H1 (cell line): ENCODE data around the gene DCTN3. TPM values are rescaled to one million over a fixed set of nuclear protein-coding genes. Genes with fewer than 3 reads are reported as not detected.

ENCODE experiments used
- CTCF ChIA-PET: fragments of 300-600 bp; sonication (Branson Sonifier 250); formaldehyde crosslinking; loops from one replicate; lab custom pipeline; 2021; ENCODE audit not compliant: partially characterized antibody; lab: Charles Lee
- POLR2A ChIA-PET: fragments of 300-600 bp; sonication (Branson Sonifier 250); formaldehyde crosslinking; loops from one replicate; lab custom pipeline; 2021; ENCODE audit warnings: inconsistent platforms; ENCODE audit not compliant: partially characterized antibody; lab: Charles Lee
- DNase-seq, 2 experiments: peaks; one replicate each; pipeline versions ENCODE4 v3.0.0 to v3.0.0-alpha.2; 2010 to 2022; ENCODE audit warnings: low spot score in 2 of 2, low read depth in 1 of 2, mixed read lengths in 1 of 2
- FAIRE-seq: peaks from 2 replicates; lab custom pipeline; 2011; peaks lifted over from hg19 to GRCh38; lab: Jason Lieb, UNC
- H2AFZ ChIP-seq: 2 replicates; pipeline ENCODE4 v1.8.1; 2012; ENCODE audit warnings: low read length, inconsistent platforms
- H2AK5ac ChIP-seq: 2 replicates; pipeline ENCODE4 v1.6.1; 2013; ENCODE audit warnings: low read depth, low read length
- H2BK120ac ChIP-seq: replicated peaks from 2 replicates; pipeline ENCODE3; 2013; ENCODE audit warnings: low read depth, low read length, inconsistent platforms
- H2BK12ac ChIP-seq: 2 replicates; pipeline ENCODE4 v1.6.1; 2013; ENCODE audit warnings: low read depth, low read length
- H2BK15ac ChIP-seq: 2 replicates; pipeline ENCODE4 v1.6.1; 2013; ENCODE audit warnings: low read length
- H2BK20ac ChIP-seq: 2 replicates; pipeline ENCODE4 v1.6.1; 2013; ENCODE audit warnings: low read length
- H2BK5ac ChIP-seq: 2 replicates; pipeline ENCODE4 v1.6.1; 2013; ENCODE audit warnings: low read depth, low read length
- H3K14ac ChIP-seq: 2 replicates; pipeline ENCODE4 v1.6.1; 2013; ENCODE audit warnings: inconsistent platforms; ENCODE audit not compliant: insufficient read length
- H3K18ac ChIP-seq: 2 replicates; pipeline ENCODE4 v1.6.1; 2013; ENCODE audit warnings: low read length; ENCODE audit errors: extremely low read depth
- H3K23ac ChIP-seq: 2 replicates; pipeline ENCODE4 v1.6.1; 2013; ENCODE audit warnings: inconsistent platforms; ENCODE audit not compliant: insufficient read length
- H3K23me2 ChIP-seq: 2 replicates; pipeline ENCODE4 v1.6.1; 2013; ENCODE audit warnings: low read depth, low read length
- H3K27ac ChIP-seq: 2 replicates; pipeline ENCODE4 v1.6.1; 2011; ENCODE audit warnings: low read depth, low read length, inconsistent platforms
- H3K27me3 ChIP-seq, 4 experiments: replicated peaks in 1 of 4; 1 replicate in 1 of 4; 2 replicates in 3 of 4; pipeline versions ENCODE4 v1.6.1 to v1.8.1; 2011 to 2013; ENCODE audit warnings: low read length in 3 of 4, mild to moderate bottlenecking in 3 of 4, inconsistent platforms in 2 of 4, mixed read lengths in 2 of 4, moderate library complexity in 1 of 4; ENCODE audit not compliant: control insufficient read depth in 3 of 4, insufficient read depth in 3 of 4; ENCODE audit errors: extremely low read depth in 1 of 4
- H3K36me3 ChIP-seq, 4 experiments: 2 replicates each; pipeline versions ENCODE4 v1.6.1 to v1.8.1; 2011 to 2013; ENCODE audit warnings: mild to moderate bottlenecking in 4 of 4, low read length in 3 of 4, moderate library complexity in 2 of 4, control low read depth in 1 of 4, inconsistent platforms in 1 of 4; ENCODE audit not compliant: insufficient read depth in 4 of 4, control insufficient read depth in 2 of 4
- H3K4ac ChIP-seq: replicated peaks from 2 replicates; pipeline ENCODE3; 2013; ENCODE audit warnings: low read length, low read depth, mixed read lengths, inconsistent platforms; ENCODE audit not compliant: insufficient read length
- H3K4me1 ChIP-seq, 4 experiments: replicated peaks in 1 of 4; 1 replicate in 1 of 4; 2 replicates in 3 of 4; pipeline versions ENCODE4 v1.6.1 to v1.8.1; 2011 to 2013; ENCODE audit warnings: low read length in 3 of 4, inconsistent platforms in 2 of 4, mixed read lengths in 1 of 4; ENCODE audit not compliant: insufficient read depth in 4 of 4, control insufficient read depth in 3 of 4
- H3K4me2 ChIP-seq, 2 experiments: 2 replicates each; pipeline versions ENCODE4 v1.6.1 to v1.8.1; 2011 to 2013; ENCODE audit warnings: low read depth in 2 of 2, low read length in 2 of 2, control low read depth in 1 of 2, inconsistent platforms in 1 of 2, mild to moderate bottlenecking in 1 of 2; ENCODE audit not compliant: insufficient read depth in 1 of 2
- H3K4me3 ChIP-seq, 4 experiments: fragments of 200-600, 300-600 bp in 1 of 4; sonication (generic), shearing (Covaris generic), sonication (Bioruptor Twin) in 1 of 4; 2 replicates each; pipeline versions ENCODE4 v1.5.1 to v1.8.1; 2011 to 2016; ENCODE audit warnings: low read length in 4 of 4, low read depth in 3 of 4, control low read depth in 2 of 4, inconsistent platforms in 2 of 4, mild to moderate bottlenecking in 2 of 4, mixed read lengths in 1 of 4, moderate library complexity in 1 of 4; ENCODE audit not compliant: insufficient read depth in 2 of 4; ENCODE audit errors: extremely low read depth in 1 of 4
- H3K56ac ChIP-seq: replicated peaks from 2 replicates; pipeline ENCODE3; 2013; ENCODE audit warnings: low read depth, mild to moderate bottlenecking, mixed read lengths, low read length, inconsistent platforms; ENCODE audit not compliant: insufficient read length
- H3K79me1 ChIP-seq: 2 replicates; pipeline ENCODE4 v1.6.1; 2013; ENCODE audit warnings: low read depth, low read length, control low read depth
- H3K79me2 ChIP-seq, 2 experiments: 2 replicates each; pipeline versions ENCODE4 v1.6.1 to v1.8.1; 2012 to 2013; ENCODE audit warnings: low read length in 2 of 2, mild to moderate bottlenecking in 2 of 2, inconsistent platforms in 1 of 2; ENCODE audit not compliant: insufficient read depth in 2 of 2, control insufficient read depth in 1 of 2
- H3K9ac ChIP-seq, 4 experiments: replicated peaks in 1 of 4; 1 replicate in 1 of 4; 2 replicates in 3 of 4; pipeline versions ENCODE4 v1.6.1 to v1.8.1; 2011 to 2013; ENCODE audit warnings: low read depth in 3 of 4, low read length in 3 of 4, control low read depth in 2 of 4, mild to moderate bottlenecking in 2 of 4, moderate library complexity in 2 of 4, inconsistent platforms in 1 of 4; ENCODE audit errors: extremely low read depth in 1 of 4
- H3K9me3 ChIP-seq, 2 experiments: 2 replicates each; pipeline versions ENCODE4 v1.6.1 to v1.8.1; 2012 to 2013; ENCODE audit warnings: mild to moderate bottlenecking in 2 of 2, moderate library complexity in 2 of 2, control low read depth in 1 of 2, inconsistent platforms in 1 of 2, low read depth in 1 of 2, low read length in 1 of 2, mixed read lengths in 1 of 2; ENCODE audit not compliant: insufficient read depth in 2 of 2
- H4K20me1 ChIP-seq, 2 experiments: replicated peaks in 1 of 2; 2 replicates each; pipeline versions ENCODE3 to v1.8.1; 2011 to 2013; ENCODE audit warnings: inconsistent platforms in 2 of 2, low read length in 2 of 2, mild to moderate bottlenecking in 1 of 2; ENCODE audit not compliant: insufficient read depth in 2 of 2, control insufficient read depth in 1 of 2
- H4K5ac ChIP-seq: 2 replicates; pipeline ENCODE4 v1.6.1; 2013; ENCODE audit warnings: low read length, low read depth, mixed read lengths, inconsistent platforms; ENCODE audit not compliant: insufficient read length
- H4K8ac ChIP-seq: 2 replicates; pipeline ENCODE4 v1.8.0; 2013; ENCODE audit warnings: mild to moderate bottlenecking, moderate library complexity, low read length, inconsistent platforms; ENCODE audit not compliant: insufficient read depth; ENCODE audit errors: extremely low read depth
- H4K91ac ChIP-seq: replicated peaks from 2 replicates; pipeline ENCODE3; 2013; ENCODE audit warnings: low read length, mixed read lengths, inconsistent platforms; ENCODE audit not compliant: insufficient read length
- KDM1A ChIP-seq: fragments of 200-600, 300-600 bp; sonication (generic); IDR thresholded peaks from 2 replicates; pipeline ENCODE4 v1.7.1; 2016; ENCODE audit warnings: mild to moderate bottlenecking, low read length, borderline replicate concordance
- RAD21 ChIP-seq, 2 experiments: IDR thresholded peaks in 1 of 2; conservative IDR thresholded peaks in 1 of 2; 2 replicates each; pipeline ENCODE4 v1.6.1; 2011; ENCODE audit warnings: low read depth in 2 of 2, low read length in 2 of 2, improper control_type of control experiment in 1 of 2, inconsistent platforms in 1 of 2, mild to moderate bottlenecking in 1 of 2, moderate library complexity in 1 of 2
- SP2 ChIP-seq: IDR thresholded peaks from 2 replicates; pipeline ENCODE4 v1.6.1; 2012; ENCODE audit warnings: mild to moderate bottlenecking, low read length, inconsistent platforms
- WGBS, 2 experiments: shearing (Covaris generic) in 1 of 2; methylation state at CpG; one replicate each; pipeline versions ENCODE4 v1.1.6 to v1.1.7; 2013 to 2015; ENCODE audit warnings: low lambda C conversion rate in 2 of 2, mixed read lengths in 2 of 2, inconsistent platforms in 1 of 2, low coverage in 1 of 2, missing lambda C conversion rate in 1 of 2; ENCODE audit not compliant: insufficient replicate concordance in 2 of 2, insufficient coverage in 1 of 2, insufficient read length in 1 of 2; ENCODE audit errors: extremely low coverage in 1 of 2, missing lambda C conversion rate in 1 of 2; 5-methylcytosine and 5-hydroxymethylcytosine counted together
- polyA plus RNA-seq, 7 experiments: library from polyadenylated mRNA; depleted of rRNA in 3 of 7; stranded (reverse) in 5 of 7; unstranded in 2 of 7; fragments of >200 nt in 5 of 7; fragments of 200-250 nt in 2 of 7; gene quantifications; 1 replicate in 5 of 7; 2 replicates in 1 of 7; 4 replicates in 1 of 7; pipeline versions ENCODE4 v1.2.1 to v1.2.3, GENCODE V29; 2011 to 2013; ENCODE audit warnings: missing spikeins in 2 of 7, mixed read lengths in 2 of 7
- total RNA-seq: library from RNA; stranded (reverse); fragmentation: NEBNext Ultra II Directional; extraction: Animal tissue kit (Norgen Biotek cat#: 25700); gene quantifications from 2 replicates; pipeline ENCODE4 v1.2.1, GENCODE V29; 2021
- TF ChIP-seq, protein P1 (sequence below), 3 experiments: IDR thresholded peaks; 1 replicate in 2 of 3; 2 replicates in 1 of 3; pipeline versions ENCODE4 v1.5.1 to v1.6.1; 2011; ENCODE audit warnings: low read length in 3 of 3, mild to moderate bottlenecking in 3 of 3, inconsistent platforms in 2 of 3, low read depth in 1 of 3, moderate library complexity in 1 of 3; ENCODE audit not compliant: insufficient read depth in 1 of 3; ENCODE audit errors: control extremely low read depth in 1 of 3
- TF ChIP-seq, protein P2 (sequence below): IDR thresholded peaks from 2 replicates; pipeline ENCODE4 v1.6.1; 2012; ENCODE audit warnings: inconsistent platforms

The DCTN3 gene
- total and polyA plus RNA-seq, 2 of the 8 experiments (the other 6 are each of a cell fraction or from before 2014, with no cell fraction given), result 25.6 to 39.2 TPM

DNA sequence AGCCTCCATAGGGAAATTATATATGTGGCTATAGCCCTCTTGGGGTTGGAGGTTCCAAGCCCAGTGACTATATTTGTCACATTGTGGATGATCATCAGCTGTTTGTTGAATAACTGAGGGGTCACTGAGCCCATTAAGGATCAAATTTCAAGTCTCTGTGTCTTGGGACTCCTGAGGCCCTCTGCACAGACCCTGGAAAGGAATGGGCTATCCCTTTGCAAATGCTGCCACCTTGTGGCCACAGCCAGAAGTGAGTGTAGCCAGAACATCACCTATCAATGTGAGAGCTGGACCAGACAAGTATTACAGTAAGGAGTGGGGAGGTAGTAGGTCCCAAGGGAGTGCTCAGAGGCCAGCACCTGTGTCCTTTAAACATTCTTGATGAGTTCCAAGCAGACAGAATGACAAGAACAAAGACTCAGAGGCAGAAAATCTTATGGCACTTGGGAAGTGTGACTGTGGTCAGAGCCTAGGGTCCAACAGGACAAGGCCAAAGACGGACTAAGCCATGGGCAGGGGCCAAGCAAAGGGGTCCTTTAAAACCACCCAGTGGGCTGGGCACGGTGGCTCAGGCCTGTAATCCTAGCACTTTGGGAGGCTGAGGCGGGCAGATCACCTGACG, 16.6 kb downstream of the DCTN3 start:
- H3K4me3 ChIP-seq, result no peak overlapping the region
- peak; percentile 99 for TF ChIP-seq RAD21 (IDR thresholded peaks at IDR 0.05 in 1 of 2, conservative IDR thresholded peaks at IDR 0.05 in 1 of 2; ENCODE audit: low read depth in 2 of 2, low read length in 2 of 2)
- TF ChIP-seq, protein P1, sequence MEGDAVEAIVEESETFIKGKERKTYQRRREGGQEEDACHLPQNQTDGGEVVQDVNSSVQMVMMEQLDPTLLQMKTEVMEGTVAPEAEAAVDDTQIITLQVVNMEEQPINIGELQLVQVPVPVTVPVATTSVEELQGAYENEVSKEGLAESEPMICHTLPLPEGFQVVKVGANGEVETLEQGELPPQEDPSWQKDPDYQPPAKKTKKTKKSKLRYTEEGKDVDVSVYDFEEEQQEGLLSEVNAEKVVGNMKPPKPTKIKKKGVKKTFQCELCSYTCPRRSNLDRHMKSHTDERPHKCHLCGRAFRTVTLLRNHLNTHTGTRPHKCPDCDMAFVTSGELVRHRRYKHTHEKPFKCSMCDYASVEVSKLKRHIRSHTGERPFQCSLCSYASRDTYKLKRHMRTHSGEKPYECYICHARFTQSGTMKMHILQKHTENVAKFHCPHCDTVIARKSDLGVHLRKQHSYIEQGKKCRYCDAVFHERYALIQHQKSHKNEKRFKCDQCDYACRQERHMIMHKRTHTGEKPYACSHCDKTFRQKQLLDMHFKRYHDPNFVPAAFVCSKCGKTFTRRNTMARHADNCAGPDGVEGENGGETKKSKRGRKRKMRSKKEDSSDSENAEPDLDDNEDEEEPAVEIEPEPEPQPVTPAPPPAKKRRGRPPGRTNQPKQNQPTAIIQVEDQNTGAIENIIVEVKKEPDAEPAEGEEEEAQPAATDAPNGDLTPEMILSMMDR (IDR thresholded peaks at IDR 0.05; ENCODE audit: control extremely low read depth in 1 of 3, insufficient read depth in 1 of 3, low read depth in 1 of 3, low read length in 3 of 3), result peak; percentile 77 to 96 (median 96)
- TF ChIP-seq, protein P2, sequence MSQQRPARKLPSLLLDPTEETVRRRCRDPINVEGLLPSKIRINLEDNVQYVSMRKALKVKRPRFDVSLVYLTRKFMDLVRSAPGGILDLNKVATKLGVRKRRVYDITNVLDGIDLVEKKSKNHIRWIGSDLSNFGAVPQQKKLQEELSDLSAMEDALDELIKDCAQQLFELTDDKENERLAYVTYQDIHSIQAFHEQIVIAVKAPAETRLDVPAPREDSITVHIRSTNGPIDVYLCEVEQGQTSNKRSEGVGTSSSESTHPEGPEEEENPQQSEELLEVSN, result no peak
- no peak for TF ChIP-seq SP2
- no peak for TF ChIP-seq KDM1A
- TF ChIP-seq, all 59 proteins: peak for 2
- Histone ChIP-seq H4K8ac (no peak overlapping the region), H2AFZ (no peak overlapping the region), H2BK15ac (no peak overlapping the region), H3K36me3 (no peaks in the 10 kb centered on the region), H2BK12ac (no peak overlapping the region), H3K14ac (no peak overlapping the region), H3K27ac (no peak overlapping the region), H2AK5ac (no peak overlapping the region), H3K9ac (no peak overlapping the region), H3K79me1 (no peaks in the 10 kb centered on the region), H3K4me2 (no peak overlapping the region), H2BK5ac (no peak overlapping the region), H2BK120ac (no peak overlapping the region), H3K9me3 (no peaks in the 10 kb centered on the region), H4K20me1 (no peaks in the 10 kb centered on the region), H3K4ac (no peak overlapping the region), H3K4me1 (peaks cover 0 to 5% (median 2%) of the 10 kb centered on the region in 4 experiments; a peak in 2 of 7 replicates), H4K91ac (no peak overlapping the region), H3K56ac (no peak overlapping the region), H3K79me2 (no peaks in the 10 kb centered on the region), H3K23me2 (no peaks in the 10 kb centered on the region), H3K27me3 (peaks cover 0 to 3% (median 0%) of the 10 kb centered on the region in 4 experiments; a peak in 2 of 7 replicates), H3K23ac (no peak overlapping the region), H4K5ac (no peak overlapping the region), H2BK20ac (no peak overlapping the region), H3K18ac (no peak overlapping the region)
- peak; percentile 99 for FAIRE-seq
- ChIA-PET CTCF (interaction anchor here (0.9 to 16.9 kb wide), 43 partner anchors 10 to 276 kb away, joined by 3 to 401 read pairs (median 9); partner anchors contain the start of genes ARID3C, DCTN3, ENHO and GALT), POLR2A (interaction anchor here (2.9 kb wide), 1 partner anchor 12 kb away, joined by 8 read pairs; no protein-coding TSS in a partner anchor)
- 66% methylated on average over 4 of the region's 4 CpGs; no CpG with 5 or more reads in 1 of the 2 experiments for WGBS, 2 experiments
- peak in 1 of 2 experiments; percentile 96 for DNase-seq
